NT2/D1 (cell line): ENCODE data around the gene SS18L1.

Experiments
- YY1 ChIP-seq: IDR thresholded peaks from 2 replicates; pipeline ENCODE4 v1.6.1; 2011; ENCODE audit not compliant: insufficient read length, insufficient read depth
- ZNF274 ChIP-seq: IDR thresholded peaks from 2 replicates; pipeline ENCODE4 v1.6.1; 2011; ENCODE audit warnings: mild to moderate bottlenecking, low read depth, low read length

- TF ChIP-seq YY1 (no peak), ZNF274 (no peak)
Measured at GRCh38 chr20:62178316-62179161, 35.0 kb downstream of the SS18L1 start.
